ENCODE measurements around the gene DLG2.

The DLG2 gene

GRCh38 chr11:84608837-84609196 lies 1018.3 kb downstream of the DLG2 start:
- DNase-seq, result no peak

- DNase-seq, result no peak
Observed at GRCh38 chr11:84607975-84608836, 1018.9 kb downstream of the DLG2 start.

GRCh38 chr11:84594602-84595001 lies 1032.5 kb downstream of the DLG2 start:
- DNase-seq, result no peak

- DNase-seq, result no peak
Observed at GRCh38 chr11:84590106-84590505, 1037.0 kb downstream of the DLG2 start.

- no peak for DNase-seq
Observed at GRCh38 chr11:84588131-84588829, 1038.9 kb downstream of the DLG2 start.

- DNase-seq, result no peak
Observed at GRCh38 chr11:84583106-84583505, 1044.0 kb downstream of the DLG2 start.

- DNase-seq, result no peak
Observed at GRCh38 chr11:84581083-84581482, 1046.1 kb downstream of the DLG2 start.

- no peak for DNase-seq
Observed at GRCh38 chr11:84580428-84580827, 1046.7 kb downstream of the DLG2 start.

GRCh38 chr11:84573868-84574267 lies 1053.3 kb downstream of the DLG2 start:
- DNase-seq, result no peak

GRCh38 chr11:84566671-84567070 lies 1060.5 kb downstream of the DLG2 start:
- no peak for DNase-seq

GRCh38 chr11:84564867-84565184 lies 1062.3 kb downstream of the DLG2 start:
- no peak for DNase-seq

GRCh38 chr11:84564180-84564866 lies 1062.8 kb downstream of the DLG2 start:
- no peak for DNase-seq

GRCh38 chr11:84563356-84563755 lies 1063.8 kb downstream of the DLG2 start:
- no peak for DNase-seq

GRCh38 chr11:84560206-84560605 lies 1066.9 kb downstream of the DLG2 start:
- no peak for DNase-seq

- no peak for DNase-seq
Observed at GRCh38 chr11:84558085-84558905, 1068.8 kb downstream of the DLG2 start.

GRCh38 chr11:84552791-84553190 lies 1074.4 kb downstream of the DLG2 start:
- no peak for DNase-seq

- no peak for DNase-seq
Observed at GRCh38 chr11:84549217-84549616, 1077.9 kb downstream of the DLG2 start.

- no peak for DNase-seq
Observed at GRCh38 chr11:84544566-84544965, 1082.6 kb downstream of the DLG2 start.

- no peak for DNase-seq
Observed at GRCh38 chr11:84543367-84544159, 1083.6 kb downstream of the DLG2 start.

GRCh38 chr11:84541731-84542340 lies 1085.3 kb downstream of the DLG2 start:
- DNase-seq, result no peak

GRCh38 chr11:84536456-84536855 lies 1090.7 kb downstream of the DLG2 start:
- DNase-seq, result no peak

GRCh38 chr11:84532364-84532763 lies 1094.8 kb downstream of the DLG2 start:
- DNase-seq, result no peak

Measured in stimulated activated CD4-positive, alpha-beta T cell treated with anti-CD3 and anti-CD28 coated beads, Interleukin-4, amount 100 ng/mL, for 1 hour (primary cell).